ENCODE measurements around the gene INPP5A. TPM values are rescaled to one million over a fixed set of nuclear protein-coding genes. Genes with fewer than 3 reads are reported as not detected.

INPP5A gene
- total RNA-seq, 2 donors from 2014 or later = 74.4 to 95.3 TPM

DNA sequence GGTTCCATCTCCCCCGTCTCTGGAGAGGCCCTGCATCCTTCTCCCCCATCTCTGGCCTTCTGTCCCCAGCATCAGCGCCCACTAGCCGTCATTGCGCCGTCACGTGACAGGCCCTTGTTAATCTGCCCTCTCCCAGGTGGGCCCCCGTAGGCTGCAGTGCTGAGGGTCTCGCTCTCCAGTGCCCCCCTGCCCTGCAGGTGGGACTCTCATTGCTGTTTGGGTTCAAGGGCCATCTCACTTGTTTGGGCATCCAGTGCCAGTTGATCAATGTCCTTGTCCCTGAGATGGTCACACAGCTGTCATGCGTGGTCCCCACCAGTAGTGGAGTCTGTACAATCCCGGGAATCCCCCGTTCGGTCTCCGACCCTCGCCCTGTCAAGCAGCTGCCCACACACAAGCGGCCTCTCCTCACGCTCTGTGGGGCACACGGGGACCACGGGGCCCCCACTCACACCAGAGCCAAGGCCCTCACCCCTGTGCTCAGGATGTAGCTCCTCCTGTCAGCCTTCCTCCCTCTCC lies 114.0 kb downstream of the INPP5A start:
- DNase-seq (no peak), ATAC-seq (no peak)
- intact Hi-C loops (cut with DNase I) = no loop called here

DNA sequence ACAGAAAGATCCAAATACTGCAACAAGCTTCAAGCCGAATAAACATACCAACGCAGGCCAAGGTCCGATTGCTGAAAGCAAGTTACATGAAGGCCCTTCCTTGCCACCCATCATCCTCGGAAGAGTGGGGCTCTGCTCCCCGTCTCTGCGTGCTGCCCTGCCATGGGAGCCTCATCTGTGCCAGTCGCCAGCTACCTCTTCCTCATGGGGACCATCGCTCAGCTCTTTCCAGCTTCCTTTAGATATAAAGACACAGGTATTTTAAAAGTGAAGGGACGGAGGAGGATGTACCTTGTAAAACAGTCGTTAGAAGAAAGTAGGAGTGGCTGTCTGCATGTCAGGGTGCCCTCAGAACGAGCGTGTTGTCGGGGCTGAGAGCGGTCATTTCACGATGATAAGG lies 114.9 kb downstream of the INPP5A start:
- DNase-seq = no peak
- intact Hi-C loops (cut with DNase I) = no loop called here
- no peak for ATAC-seq

DNA sequence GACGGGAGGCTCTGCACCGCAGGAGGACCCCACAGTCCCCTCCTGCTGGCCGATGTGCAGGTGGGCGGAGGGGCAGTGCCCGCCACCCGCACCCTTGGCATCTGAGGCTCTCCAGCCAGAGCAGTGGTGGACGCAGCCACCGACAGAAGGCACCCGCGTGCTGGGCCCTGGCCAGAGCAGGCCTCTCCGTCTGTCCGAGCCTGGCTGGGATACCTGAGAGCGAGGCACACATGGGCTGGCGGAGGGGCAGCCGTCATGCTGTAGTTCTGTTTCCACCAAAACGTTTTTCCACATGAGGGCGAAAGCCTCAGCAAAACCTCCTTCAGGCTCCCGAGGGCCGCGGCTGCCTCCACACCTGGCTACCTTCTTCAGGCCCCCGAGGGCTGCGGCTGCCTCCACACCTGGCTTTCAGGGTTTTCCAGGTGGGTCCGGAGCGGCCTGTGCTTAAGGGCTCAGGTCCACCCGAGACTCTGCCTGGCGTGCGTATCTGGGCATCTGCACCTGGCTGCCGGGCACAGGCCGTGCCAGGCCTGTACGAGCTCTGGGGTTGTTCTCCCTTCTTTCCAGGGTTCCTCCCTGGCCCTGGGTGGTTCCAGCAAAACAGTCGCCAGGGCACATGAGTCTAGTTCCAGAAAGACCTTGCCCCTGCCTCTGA lies 115.5 kb downstream of the INPP5A start:
- intact Hi-C loops (cut with DNase I) = no loop called here
- ATAC-seq = no peak
- DNase-seq = no peak

DNA sequence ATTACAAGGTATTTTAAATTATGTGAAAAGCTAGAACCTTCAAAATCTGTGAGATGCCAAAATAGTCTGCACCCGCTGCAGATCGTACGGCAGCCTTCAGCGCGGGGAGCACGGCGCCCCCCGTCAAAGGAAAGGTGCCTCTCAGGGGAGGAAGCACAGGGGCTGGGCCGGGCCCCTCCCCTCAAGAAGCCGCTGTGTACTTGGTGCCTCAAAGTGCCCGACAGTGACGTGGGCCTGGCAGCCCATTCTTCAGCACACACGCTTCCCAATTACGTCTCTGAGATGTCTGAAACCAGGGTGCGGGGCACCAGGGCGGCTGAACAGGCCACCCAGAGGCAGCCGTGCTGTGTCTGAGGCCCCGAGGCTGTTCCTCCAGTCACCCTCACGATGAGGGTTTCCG lies 116.1 kb downstream of the INPP5A start:
- DNase-seq = no peak

DNA sequence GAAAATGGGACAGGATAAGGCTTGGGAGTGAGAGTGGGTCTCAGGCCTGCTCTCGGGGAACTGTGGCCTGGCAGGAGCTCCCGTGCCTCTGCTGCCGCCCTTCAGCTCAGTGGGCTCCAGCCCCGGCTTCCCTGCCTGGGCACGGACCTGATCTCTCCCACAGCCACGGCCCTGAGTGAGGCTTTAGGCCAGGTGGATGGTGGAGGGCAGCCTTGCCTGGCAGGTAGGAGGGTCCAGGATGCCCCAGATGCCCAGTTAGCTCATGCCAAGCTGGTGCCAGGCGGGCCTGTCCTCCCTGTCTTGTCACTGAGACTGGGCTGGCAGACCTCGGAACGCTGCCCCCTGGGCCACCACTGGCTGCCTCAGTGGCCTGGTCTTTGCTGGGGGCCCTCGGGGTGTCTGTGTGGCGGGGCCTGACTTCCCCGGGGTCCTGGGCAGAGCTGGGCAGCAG lies 116.6 kb downstream of the INPP5A start:
- DNase-seq (no peak), ATAC-seq (no peak)
- intact Hi-C loops (cut with DNase I) = no loop called here

More for the DNA sequence above, 116.1 kb downstream of the INPP5A start:
- intact Hi-C loops (cut with DNase I) = no loop called here
- no peak for ATAC-seq

DNA sequence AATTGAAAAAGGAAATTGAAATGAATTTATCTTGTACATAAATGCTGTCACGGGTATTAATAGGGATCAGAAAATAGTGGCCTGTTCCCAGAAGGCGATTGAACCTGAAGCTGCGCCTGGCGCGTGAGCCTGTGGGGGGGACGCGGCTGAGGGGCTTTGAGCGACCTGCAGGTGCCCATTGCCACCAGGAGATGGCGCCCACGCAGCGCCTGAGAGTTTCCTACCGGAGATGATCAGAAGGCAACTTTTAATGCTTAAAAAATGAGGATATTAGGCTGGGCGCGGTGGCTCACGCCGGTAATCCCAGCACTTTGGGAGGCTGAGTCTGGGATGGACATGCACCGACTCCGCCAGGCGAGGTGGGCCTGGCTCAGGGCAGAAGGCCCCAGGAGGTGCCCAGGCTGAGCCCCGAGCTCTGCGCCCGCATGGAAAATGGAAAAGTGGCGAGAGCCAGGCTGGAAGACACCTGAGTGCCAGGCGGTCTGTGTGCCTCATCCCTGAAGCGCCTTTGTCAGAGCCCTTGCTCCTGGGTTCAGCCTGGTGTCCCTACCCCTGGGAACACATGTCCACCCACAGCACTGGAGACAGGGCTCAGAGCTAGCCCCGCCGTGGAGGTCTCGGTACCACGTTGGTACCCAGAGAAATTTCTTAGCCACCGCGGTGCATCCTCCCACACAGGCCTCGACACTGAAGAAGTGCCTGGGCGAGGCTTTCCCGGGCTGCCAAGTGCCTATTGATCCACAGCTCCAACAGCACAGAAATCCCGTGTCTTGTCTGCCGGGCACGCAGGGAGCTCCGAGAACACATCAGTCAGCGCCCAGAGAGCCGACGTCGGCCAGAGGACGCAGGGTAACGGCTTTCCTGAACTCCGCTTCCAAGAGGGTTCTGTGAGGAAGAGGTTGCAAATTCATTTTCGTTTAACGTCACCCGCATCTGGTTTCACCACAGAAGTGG lies 117.4 kb downstream of the INPP5A start:
- intact Hi-C loops (cut with DNase I) = no loop called here
- DNase-seq = peak; percentile 52
- ATAC-seq = peak in 1 of 2 donors; percentile 23

DNA sequence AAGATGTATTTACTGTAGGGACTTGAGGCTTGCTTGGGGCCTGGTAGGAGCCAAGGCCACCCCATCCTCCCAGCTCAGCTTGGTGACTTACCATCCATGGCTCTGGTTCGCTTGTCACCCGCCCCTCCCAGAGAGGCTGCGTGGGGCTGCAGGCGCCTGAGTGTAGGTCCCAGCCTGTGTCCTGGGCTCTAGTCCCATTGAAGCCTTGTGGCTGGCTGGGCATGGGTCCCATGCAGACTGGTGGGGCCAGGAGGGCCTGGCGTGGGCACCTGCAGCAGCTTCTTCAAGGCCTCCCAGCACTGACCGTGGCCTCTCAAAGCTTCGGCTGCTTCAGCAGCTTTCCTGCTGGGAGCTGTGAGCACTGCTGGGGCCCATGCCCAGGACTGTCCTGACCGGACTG lies 118.1 kb downstream of the INPP5A start:
- DNase-seq = no peak
- ATAC-seq = no peak
- intact Hi-C loops (cut with DNase I) = no loop called here

DNA sequence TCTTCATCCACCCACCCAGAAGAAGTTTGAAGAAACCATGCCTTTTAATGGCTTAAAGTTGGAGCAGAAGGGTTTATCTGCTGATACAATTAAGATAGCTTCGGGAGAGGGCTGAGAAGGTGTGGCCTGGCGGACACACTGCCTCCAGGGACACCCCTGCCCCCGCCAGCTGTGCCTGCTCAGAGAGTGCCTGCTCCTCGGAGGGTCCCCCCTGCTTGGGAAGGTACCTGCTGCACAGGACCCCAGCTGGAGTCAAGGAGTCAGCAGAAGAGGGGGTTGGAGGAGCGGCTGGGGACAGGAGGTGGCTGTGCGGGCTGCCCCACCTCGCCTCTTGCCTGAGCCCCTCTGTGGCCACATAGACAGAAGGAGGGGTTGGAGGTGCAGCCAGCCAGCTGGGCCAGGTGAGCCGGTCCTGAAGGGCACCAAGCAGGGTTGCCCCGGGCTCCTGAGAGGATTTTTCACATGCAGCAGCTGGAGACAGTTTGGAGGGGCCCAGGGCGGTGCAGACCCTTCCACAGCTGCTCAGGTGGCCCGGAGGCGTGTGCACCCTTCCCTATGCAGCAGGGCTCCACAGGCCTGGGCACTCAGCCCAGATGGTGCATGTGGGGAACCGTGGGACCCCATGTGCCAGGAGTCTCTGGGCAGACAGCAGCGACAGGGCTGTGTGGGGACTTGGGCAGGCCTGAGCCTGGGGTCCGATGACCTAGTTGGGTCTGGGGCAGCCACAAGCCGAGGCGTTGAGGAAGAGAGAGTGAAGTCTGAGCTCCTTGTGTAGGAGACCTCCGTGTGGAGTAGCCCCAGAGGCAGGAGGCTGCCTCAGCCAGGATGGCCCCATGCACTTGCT lies 118.9 kb downstream of the INPP5A start:
- intact Hi-C loops (cut with DNase I) = no loop called here
- DNase-seq = no peak
- no peak for ATAC-seq

DNA sequence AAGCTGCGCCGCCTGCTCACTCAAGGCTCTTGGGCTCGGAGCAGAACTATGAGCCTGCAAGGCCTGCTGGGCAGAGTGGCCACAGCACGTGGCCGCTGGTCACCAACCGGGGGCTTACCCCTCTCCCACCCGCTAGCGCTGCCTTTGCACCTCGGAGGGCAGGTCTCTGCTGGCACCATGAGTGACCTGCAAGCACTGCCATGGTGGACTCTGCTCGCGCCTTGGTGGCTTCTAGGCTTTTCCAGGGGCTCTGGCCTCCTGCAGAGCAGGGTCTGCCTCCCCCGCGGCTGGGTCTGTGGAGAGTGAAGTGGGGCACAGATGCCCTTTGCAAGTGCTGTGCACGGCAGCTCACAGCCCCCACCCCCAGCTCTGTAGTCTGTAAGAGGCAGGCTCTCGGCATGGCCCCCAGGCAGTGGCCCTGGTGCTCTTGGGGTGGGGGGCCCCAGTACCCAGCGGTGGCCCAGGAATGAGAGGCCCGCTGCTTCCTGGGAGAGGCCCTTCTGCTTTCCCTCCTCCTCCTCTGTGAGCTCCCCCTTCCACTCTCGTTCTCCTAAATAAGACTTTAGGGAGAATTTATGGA lies 119.6 kb downstream of the INPP5A start:
- intact Hi-C loops (cut with DNase I) = no loop called here
- ATAC-seq (no peak), DNase-seq (no peak)

DNA sequence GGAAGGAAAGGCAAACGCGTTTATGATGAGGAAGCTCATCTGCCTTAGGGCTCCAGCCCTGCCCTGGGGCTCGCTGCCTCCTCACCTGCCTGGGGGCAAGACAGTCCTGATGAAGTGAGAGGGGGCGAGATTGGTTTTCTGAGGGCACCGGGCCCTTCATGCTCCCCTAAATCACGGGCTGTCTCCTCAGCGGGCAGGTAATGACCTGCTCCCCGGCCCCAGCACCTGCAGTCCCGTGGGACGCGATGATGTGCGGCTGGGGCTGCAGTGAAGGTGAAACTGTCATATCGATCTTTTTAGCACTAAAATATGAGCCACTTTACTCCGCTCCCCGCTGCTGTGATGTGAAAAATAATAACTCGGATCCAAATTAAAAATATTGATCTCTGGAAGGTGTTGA lies 120.2 kb downstream of the INPP5A start:
- no peak for DNase-seq
- ATAC-seq = no peak
- intact Hi-C loops (cut with DNase I) = no loop called here

DNA sequence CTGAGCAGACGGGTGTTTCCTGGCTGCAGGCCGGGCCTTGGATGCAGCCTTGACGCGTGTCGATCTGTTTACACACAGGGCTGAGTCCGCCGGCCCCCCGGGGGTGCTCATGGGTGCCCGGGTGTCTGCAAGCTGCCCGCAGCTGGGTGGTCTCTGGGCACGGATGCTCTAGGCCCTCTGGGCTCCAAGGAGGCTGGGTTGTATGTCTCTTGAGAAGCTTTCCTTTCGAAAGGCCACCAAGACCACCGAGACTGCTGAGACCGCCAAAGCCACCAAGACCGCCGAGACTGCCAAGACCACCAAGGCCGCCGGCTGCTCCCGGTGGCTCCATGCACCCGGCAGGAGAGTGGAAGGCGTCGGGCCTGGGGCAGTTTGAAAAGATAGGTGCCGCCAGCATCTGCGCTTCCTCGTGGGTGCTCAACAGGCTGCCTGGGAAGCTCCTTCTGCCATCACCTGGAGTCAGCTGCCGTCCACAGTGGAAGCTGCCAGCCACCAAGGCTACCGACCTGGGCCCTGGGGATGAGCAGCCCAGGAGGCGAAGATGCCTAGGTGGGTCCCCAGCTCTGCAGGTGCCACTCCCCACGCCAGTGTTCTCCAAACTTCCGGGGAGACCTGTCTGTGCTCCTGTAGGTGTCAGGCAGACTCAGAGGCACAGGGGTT lies 121.1 kb downstream of the INPP5A start:
- intact Hi-C loops (cut with DNase I) = no loop called here
- DNase-seq (no peak), ATAC-seq (no peak)

DNA sequence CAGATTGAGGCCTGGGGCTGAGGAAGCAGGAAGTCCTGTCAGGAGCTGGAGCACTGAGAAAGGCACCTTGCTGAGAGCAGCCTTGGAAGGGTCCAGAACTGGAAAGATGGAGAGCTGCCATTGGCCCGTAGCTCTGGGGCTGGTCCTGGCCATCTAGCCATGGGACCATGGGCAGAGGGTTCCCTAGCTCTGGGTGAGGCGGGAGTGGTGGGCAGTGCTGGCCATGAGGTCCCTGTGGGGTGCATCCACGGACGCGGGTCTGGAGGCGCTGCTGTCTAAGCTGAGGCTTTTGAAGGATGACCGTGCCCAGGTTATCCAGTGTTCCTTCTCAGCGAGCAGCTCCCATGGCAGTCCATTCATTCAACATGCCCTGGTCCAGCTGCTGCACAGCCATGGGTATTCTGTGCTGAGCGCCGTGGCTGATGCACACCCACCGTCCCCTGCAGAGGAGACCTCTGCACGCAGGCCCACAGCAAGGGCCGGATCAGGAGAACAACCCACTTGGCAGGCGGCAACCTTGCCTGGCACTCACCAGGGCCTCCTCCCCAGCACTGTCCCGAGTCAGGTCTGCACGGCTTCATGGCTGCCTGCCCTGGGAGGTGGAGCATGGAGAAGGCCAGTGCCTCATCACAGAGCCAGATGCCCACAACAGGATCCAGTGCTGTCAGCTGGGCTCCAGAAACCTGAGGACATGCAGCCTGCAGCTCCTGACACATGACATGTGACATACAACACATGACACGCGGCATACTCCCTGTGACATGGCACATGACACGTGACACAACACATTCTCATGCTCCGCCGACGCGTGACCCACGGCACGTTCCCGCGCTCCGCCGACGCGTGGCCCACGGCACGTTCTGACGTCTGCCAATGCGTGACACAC lies 121.9 kb downstream of the INPP5A start:
- peak; percentile 56 for DNase-seq
- intact Hi-C loops (cut with DNase I) = no loop called here
- peak; percentile 85 to 92 for ATAC-seq

DNA sequence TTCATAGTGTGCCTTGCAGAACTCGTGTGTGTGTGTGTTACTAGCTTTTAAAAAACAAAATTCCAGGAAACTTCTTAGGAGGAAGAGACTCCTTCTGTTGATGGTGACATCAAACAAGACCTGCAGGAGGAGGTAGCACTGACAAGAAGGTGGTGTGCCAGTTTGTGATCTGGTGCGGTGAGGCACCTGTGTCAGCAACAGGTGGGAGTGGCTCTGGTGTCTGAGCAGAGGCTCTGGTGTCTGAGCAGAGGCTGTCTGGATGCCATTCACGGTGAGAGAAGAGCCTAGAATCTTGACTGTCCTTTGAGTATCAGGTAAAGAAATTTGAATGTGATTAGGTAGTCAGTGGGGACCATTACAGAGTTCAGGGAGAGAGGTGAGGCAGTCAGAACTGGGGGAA lies 122.8 kb downstream of the INPP5A start:
- ATAC-seq (no peak), DNase-seq (no peak)
- intact Hi-C loops (cut with DNase I) = no loop called here

DNA sequence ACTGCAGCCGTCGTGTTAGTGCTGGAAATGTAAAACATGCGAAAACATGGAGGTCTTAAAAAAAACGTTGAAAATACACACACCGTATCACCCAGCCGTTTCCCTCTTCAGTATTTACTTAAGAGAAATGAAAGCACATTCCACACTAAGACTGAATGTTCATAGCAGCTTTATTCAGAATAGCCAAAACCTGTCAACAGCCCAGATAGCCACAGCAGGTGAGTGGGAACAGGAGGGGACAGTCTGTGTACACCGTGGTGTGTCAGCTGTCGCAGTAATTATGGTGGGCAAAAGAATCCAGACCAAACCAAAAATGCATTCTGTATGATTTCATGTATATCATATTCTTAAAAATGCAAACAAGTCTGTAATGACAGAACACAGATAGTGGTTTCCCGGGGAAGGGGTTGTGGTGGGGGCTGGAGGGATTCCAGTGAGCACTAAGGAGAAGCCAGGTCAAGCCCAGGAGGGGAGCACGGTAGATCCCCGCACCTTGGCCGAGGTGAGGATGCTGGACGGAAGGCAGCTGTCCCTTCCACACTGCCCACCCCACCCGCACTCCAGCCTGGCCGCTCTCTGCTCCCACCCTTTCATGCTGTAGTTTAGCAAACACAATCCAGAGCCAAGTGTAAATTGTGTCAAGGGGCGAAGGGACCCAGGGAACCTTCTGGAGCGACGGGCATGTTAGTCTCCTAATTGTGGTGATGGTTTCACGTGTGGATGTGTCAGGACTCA lies 124.8 kb downstream of the INPP5A start:
- ATAC-seq (no peak), DNase-seq (no peak)
- intact Hi-C loops (cut with DNase I) = no loop called here

DNA sequence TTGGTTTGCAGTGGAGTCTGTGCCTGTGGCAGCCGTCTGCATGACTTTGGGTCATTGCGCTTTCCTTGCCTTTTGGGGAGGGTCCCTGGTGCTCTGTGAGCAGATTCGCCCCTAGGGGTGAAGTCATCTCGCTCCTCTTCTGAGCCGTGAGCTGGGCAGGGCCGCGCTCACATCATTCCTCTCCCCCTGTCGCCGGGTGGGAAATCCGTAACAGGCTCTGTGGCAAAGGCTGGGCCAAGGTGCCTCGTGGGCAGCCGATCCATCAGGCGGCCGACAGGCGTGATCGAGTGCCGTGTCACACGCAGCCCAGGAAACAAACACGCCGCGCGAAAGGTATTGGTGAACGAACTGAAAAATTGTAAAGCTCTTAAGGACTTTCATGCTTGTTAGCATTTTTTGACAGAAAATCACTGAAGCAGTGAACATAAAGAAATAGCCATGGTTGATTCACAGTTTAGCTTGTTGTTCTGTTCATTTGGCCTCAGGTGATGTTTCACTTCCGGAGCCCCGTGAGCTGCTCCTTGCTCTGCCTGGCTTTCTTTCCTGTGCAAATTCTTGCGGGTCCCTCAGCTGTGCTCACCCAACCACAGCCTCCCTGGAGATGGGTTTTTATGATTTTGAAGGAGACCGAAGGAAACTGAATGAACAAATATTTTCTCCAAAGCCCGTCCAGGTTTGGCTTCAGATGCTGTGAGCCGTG lies 126.2 kb downstream of the INPP5A start:
- intact Hi-C loops (cut with DNase I) = no loop called here
- no peak for DNase-seq
- ATAC-seq = no peak

DNA sequence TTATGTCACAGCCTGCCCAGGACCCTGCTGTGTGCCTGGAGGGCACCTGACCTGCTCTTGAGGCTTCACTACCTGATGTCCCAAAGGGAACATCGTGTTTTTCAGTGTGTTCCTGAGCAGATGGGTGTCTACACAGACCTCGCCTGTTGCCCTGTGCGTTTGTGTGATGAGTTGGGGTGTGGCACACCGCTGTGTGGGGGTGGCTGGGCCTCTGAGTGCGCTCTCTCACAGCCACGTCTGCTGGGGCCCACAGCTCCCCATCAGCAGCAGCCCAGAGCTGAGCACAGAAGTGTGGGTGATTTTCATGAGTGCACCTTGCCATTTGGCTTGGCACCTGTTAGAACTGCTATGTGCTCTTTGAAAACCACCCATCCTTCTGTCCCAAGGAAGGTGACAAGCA lies 126.8 kb downstream of the INPP5A start:
- ATAC-seq (no peak), DNase-seq (no peak)
- intact Hi-C loops (cut with DNase I) = no loop called here

Data from left cardiac atrium (tissue), 4 donors.